DLD1 (cell line): Measurements from ENCODE around the gene MEGF6.

Experiments used
- in situ Hi-C: cut with HindIII; loops from 2 replicates; pipeline ENCODE4 v1.10.0; 2017; ENCODE audit warnings: low sequenced_read_pairs

Gene MEGF6

GRCh38 chr1:3561702-3562101 lies 49.6 kb downstream of the MEGF6 start:
- in situ Hi-C loops, result no loop called here

- in situ Hi-C loops, result no loop called here
Measured at GRCh38 chr1:3560981-3561380, 50.3 kb downstream of the MEGF6 start.

GRCh38 chr1:3560251-3560871 lies 50.9 kb downstream of the MEGF6 start:
- in situ Hi-C loops, result no loop called here

GRCh38 chr1:3558036-3558726 lies 53.1 kb downstream of the MEGF6 start:
- in situ Hi-C loops, result no loop called here

GRCh38 chr1:3557366-3557765 lies 53.9 kb downstream of the MEGF6 start:
- in situ Hi-C loops, result no loop called here

GRCh38 chr1:3556336-3556735 lies 55.0 kb downstream of the MEGF6 start:
- in situ Hi-C loops, result no loop called here

GRCh38 chr1:3555131-3555920 lies 56.0 kb downstream of the MEGF6 start:
- in situ Hi-C loops, result no loop called here

- in situ Hi-C loops, result no loop called here
Measured at GRCh38 chr1:3553940-3554223, 57.4 kb downstream of the MEGF6 start.

- in situ Hi-C loops, result no loop called here
Measured at GRCh38 chr1:3553166-3553939, 58.0 kb downstream of the MEGF6 start.

GRCh38 chr1:3552751-3553150 lies 58.6 kb downstream of the MEGF6 start:
- in situ Hi-C loops, result no loop called here

GRCh38 chr1:3552176-3552575 lies 59.1 kb downstream of the MEGF6 start:
- in situ Hi-C loops, result no loop called here

- in situ Hi-C loops, result no loop called here
Measured at GRCh38 chr1:3551711-3552110, 59.6 kb downstream of the MEGF6 start.

- in situ Hi-C loops, result no loop called here
Measured at GRCh38 chr1:3551290-3551678, 60.0 kb downstream of the MEGF6 start.

GRCh38 chr1:3550511-3551289 lies 60.6 kb downstream of the MEGF6 start:
- in situ Hi-C loops, result no loop called here

- in situ Hi-C loops, result no loop called here
Measured at GRCh38 chr1:3548895-3549294, 62.4 kb downstream of the MEGF6 start.

GRCh38 chr1:3548156-3548893 lies 63.0 kb downstream of the MEGF6 start:
- in situ Hi-C loops, result no loop called here

- in situ Hi-C loops, result no loop called here
Measured at GRCh38 chr1:3547055-3548005, 64.0 kb downstream of the MEGF6 start.

GRCh38 chr1:3546048-3546384 lies 65.3 kb downstream of the MEGF6 start:
- in situ Hi-C loops, result no loop called here
